HG03432 (cell line): ENCODE measurements around the gene CHRNA1.

ENCODE experiments used
- ATAC-seq: cut with Tn5 transposase; IDR thresholded peaks from one replicate; pipeline ENCODE4 v1.9.1; 2021; ENCODE audit warnings: mild to moderate bottlenecking, moderate library complexity; ENCODE audit not compliant: unreplicated experiment

CHRNA1 gene

DNA sequence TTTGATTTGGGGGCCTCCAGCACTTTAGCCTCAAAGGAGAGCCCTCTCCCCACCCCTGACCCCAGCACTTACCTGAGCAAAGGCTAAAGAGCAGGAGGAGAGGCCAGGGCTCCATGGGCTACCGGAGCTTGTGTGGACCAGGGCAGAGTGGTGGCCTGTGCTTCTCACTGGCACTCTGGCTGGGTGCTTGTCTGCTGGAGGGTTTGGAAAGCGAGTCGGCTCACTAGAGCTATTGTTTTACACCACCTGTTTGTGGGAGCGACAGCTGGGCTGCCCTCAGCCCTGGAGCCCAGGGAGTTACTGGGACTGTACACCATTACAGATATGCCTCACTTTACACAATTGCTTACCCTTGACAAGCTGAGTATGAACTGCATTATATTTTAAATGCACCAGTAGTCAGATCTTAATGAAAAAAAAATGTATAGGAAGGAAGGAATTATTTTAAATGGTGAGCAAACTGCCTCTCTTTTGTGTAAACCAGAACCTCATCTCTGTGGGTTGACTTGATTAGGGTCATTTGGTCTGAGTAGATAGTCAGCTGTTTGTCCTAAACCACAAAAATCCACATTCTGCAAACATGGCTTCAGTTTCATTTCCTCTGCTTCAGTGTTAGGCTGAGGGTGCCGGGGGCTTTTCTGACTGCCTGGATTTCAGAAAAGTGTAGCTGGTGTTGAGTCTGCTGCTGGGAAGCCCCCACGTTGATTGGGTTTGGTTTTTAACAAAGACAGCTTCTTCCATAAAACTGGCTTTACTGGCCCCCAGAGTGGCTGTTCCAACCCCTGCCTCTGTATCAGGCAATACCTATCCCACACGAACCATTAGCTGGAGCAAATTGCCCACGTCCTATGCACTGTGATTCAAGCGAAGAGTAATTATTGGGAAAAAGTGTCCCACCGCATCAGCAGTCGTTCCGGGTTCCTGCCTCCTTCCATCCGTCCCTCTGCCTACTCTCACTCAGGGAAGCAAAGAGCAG, at the start of gene CHRNA1:
Gene CHRNA1, minus strand, starts transcription at position 193 of the 976 bp plus-strand sequence. Its CDS starts 78 bp downstream, at position 115.
- ATAC-seq: peak; percentile 76

DNA sequence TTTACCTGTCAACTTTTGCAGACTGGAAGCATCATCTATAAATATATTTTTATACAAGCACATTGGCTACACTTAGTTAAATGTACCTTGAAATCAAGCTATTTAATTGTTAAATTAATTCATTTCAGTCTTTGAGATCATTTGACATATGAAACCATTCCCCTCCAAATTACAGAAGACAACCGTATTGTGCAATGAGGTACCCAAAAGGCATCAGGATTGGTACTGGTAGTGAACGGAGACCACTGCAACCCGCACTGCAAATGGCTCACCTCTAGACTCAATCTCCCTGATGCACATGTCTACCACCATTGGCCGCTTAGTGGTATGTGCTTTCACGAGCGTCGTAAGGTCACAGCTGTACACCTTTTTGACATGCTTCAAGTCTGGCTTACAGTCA, 47.8 kb upstream of the CHRNA1 start:
- ATAC-seq: no peak

- ATAC-seq: no peak
These were observed 43.7 kb upstream of the CHRNA1 start for GRCh38 chr2:174807931-174808330.

DNA sequence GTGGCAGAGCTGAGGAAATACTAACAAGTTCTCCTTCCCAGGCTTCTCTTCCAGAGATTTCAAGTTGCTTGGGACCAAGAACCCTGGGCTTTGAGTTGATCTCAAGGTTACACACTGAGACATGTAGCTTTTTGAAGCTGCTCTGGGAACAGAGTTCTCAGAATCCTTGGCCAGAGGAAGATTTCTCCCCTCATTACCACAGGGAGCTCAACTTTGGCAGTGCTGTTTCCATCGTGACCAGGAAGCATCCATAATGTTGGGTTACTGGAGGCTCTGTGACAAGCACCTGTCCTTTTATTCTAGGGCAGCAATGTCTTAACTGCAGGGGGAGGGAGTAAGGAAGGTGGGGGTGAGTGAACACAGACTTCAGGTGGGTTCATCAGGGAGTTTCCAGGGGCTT, 41.5 kb upstream of the CHRNA1 start:
- no peak for ATAC-seq

DNA sequence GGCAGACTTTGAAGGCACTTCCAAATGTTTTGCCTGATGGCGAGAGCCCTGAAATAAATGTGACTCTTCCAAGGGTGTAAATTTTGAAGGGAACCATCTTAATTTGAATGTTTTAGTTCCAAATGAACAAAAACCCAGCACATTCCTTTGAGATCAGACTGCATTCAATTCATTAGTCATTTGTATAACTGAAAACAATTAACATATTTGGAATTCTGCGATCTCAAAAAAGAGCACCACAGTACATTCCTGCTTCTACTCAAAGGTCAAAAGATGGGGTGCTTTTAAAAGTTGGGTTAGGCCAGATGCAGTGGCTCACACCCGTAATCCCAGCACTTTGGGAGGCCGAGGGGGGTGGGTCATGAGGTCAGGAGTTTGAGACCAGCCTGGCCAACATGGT, 38.2 kb upstream of the CHRNA1 start:
- no peak for ATAC-seq

DNA sequence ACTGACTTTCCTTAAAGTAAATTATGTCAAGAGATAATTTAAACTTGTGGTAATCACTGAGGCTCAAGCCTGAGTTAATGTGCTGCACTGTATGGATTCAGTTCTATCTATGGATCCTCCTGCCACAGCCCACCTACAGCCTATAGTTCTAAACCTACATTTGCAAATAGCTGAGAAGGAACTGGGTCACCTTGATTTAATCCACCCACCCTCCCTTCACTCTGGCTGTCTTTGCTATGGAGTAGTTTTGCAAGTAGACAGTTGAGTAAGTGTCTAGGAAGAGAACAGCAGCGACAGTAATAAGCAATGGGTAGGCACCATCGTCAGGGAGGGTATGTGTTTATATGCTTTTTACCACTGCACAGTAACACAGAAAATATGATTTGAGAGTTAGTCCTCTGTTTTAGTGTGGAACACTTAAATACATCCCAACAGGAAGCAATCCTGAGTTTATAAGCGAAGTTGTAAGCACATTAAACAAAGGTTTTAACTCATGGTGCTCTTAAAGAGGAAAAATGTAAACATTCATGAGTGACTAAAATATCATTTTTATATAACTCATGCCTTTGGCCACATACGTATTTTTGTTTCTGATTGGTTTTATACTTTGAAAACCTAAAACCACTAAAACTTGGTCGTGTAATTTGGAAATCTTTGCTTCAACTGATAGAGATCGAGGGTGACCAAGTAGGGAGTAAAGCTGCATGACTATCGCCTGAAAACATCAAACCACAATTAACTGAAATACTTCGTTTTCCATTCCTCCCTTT, 36.3 kb upstream of the CHRNA1 start:
- ATAC-seq: no peak

DNA sequence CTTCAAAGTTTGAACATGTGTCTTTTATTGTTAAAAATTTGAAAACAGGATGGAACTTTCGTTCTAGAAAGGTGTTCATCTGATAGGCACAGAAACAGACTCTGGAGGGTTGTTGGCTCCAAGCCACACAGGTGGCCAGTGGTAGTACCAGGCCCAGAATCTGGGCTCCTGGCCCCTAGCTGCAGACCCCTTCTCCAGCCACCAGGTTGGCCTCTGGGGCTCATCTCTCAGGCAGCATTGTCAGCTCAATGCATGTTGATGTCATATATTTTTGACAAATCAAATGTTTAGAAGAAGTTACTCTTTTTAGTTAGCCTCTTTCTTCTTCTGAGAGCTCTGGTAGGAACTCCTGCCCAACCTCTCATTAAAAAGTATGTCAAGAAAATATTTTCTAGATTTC, 34.5 kb upstream of the CHRNA1 start:
- ATAC-seq: no peak

- no peak for ATAC-seq
These were observed 33.6 kb upstream of the CHRNA1 start for GRCh38 chr2:174797781-174798276.

DNA sequence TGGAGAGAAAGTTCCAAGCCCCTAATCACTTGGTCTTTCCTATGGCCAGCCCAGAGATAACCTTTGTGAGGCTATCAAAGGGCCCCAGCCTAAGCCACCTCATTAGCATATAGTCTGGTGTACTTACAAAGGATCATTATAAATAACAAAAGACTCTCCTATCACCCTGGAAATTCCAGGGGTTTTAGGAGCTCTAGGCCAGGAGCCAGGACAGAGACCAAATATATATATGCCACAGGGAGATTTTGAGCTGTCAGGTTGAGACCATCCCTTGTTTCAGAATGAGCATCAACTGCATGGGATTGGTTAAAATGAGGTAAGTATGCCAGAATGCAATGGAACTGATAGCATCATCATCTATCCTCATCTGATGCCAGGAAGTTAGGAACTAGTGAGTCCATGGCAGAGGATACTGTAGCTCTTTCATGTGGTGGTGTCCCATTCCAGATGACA, 32.1 kb upstream of the CHRNA1 start:
- ATAC-seq: no peak

- no peak for ATAC-seq
These were observed 30.6 kb upstream of the CHRNA1 start for GRCh38 chr2:174794851-174795374.

DNA sequence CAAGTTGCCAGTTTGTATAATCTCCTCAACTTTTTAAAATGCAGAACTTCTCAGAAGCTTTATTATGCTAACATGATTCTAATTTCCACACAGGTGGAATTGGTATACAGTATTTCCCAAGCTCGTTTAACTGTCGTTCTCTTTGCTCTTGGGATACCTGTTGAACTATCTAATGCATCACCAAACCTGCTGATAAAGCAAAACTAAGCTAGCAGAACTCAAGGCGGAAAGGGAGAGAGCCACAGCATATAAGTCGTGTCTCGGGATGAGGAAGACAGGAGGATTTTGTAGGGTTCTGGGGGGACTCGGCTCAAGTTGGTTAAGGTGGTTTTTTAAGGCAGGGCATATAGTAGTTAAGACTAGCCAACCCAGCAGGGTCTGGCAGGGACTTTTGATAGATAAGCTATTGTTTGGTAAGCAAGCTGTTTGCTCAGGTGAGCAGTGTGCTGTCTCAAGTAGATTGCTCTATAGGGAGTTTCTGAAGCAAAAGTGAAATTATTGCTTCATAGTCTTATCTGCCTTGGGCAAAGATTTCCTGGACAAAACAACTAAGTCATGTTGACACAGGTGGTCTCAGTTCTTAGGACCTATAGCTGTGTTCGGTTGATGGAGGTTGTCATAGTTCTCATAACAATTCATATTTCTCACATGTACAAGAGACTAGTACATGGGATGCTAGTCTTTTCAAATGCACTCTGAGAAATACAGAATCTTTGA, 28.2 kb upstream of the CHRNA1 start:
- ATAC-seq: no peak

DNA sequence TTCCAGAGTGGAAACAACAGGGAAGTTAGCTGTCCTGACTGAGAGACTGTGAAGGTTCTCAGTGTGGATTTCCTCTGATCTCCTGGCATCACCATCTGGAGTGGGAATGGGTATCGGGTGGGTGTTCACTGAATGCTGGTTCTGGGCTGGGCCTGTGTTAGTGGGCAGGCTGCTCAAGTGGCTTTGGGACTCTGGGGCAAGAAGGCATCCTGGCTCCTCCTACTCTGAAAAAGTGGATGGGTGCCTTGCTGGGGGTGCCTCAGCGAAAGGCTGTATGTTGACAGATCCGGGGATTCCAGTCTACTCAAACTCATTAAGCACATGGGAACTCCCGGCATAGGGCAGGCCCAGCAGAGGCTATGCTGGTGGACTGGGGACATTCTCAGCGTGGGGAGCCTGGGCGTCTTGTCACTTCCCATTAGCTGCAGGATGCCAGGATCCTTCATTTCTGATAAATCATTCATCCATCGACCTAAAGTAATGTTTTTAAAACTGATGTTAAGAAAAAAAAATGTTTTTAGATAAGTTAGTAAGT, 27.5 kb upstream of the CHRNA1 start:
- ATAC-seq: no peak

DNA sequence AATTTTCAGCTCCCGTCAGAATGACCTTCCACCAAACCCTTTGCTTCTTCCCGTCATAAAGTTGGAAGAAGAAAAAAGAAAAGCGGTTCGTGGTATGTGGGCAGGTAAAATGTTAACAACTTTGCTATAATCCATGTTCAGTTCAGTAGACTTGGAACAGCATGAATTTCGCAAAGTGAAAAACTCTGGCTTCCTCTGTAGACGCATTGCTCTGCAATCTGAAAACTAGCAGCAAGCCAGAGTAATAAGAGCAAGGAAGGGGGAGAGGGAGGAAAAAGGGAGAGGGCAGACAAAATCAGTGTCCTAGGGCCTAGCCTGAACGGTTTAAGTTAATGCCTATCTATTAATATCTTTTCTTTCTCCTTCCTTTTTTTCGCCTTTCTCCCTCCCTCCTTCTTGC, 26.7 kb upstream of the CHRNA1 start:
- ATAC-seq: no peak

GRCh38 chr2:174789001-174789400, 24.7 kb upstream of the CHRNA1 start:
- no peak for ATAC-seq

GRCh38 chr2:174788291-174788929, 24.1 kb upstream of the CHRNA1 start:
- ATAC-seq: no peak

- no peak for ATAC-seq
These were observed 23.4 kb upstream of the CHRNA1 start for GRCh38 chr2:174787487-174788205.

DNA sequence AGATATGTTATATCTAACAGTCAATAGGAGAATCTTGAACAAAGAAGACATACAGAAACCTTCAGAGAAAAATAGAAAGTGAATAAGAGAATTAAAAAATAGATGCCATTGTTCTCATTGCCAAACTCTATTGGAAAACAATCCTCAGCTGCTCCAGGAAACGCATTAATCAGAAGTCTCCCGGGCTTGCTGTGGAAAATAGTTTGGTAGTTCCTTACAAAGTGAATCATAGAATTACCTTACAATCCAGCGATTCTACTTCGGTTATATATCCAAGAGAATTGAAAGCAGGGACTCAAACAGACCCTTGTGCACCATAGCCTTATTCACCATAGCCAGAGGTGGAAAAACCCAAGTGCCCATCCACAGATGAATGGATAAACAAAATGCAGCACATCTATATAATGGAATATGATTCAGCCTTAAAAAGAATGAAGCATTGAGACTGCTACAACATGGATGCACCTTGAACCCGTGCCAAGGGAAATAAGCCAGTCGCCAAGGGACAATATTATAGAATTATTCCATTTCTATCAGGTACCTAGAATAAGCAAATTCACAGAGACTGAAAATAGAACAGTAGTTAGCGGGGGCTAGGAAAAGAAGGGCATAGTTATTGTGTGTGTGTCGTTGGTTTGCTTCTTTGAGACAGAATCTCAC, 21.9 kb upstream of the CHRNA1 start:
- ATAC-seq: no peak

DNA sequence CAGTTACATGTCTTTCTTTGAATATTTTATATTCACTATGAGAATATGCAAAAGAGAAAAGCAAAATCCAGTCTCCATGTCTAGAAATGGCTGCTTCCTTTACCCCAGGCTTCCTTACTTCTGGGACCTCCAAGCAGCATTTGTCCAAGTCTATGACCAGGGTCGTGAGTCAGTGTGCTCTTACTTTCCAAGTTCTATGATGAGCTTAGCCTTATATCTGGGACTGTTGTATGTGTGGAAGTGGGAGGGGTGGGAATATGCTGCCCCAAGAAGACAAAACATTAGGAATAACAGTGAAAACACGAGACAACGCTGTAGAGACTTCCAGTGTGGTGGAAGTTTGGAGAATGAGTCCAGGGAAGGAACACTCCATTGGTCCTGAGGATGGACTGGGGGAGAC, 21.2 kb upstream of the CHRNA1 start:
- ATAC-seq: no peak

DNA sequence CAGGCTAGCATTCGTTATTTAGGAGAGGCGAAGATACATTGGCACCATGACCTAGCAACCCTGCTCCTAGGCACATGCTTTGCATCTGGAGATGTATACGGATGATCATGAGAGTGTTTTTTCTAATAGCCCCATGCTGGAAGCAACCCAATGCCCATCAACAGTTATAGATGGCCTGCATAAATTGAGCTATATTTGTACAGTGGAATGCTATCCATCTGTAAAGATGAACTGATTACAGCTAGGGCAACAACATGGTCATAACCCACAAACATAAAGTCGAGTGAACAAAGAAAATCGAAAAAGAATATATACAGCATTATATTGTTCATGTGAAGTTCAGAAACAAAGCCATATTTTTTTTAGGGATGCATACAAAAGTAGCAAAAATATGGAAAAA, 20.6 kb upstream of the CHRNA1 start:
- ATAC-seq: no peak
